ENCODE measurements around the gene MED14.

The MED14 gene

DNA sequence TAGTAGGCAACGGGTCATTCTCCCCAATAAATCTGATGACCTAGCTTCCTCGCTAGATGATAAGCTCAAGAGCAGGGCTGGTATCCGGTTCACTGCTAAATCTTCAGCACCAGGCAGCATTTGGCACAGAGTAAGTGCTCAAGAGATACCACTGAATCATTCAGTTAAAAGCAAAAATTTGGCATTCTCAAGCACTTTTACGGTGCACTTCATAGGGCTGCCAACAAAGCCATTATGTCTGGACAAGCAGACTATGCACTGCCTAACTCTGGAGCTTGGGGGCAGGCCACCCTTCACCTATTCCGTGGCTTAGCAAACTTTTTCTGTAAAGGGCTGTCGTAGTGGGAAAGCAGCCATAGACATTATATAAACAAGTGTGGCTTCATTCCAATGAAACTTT is 64.2 kb downstream of the MED14 start:
- in situ Hi-C loops (cut with HindIII; ENCODE audit: low sequenced_read_pairs), result loop anchor here (25.0 kb wide), 1 partner anchor 441 kb away; no protein-coding TSS in a partner anchor

DNA sequence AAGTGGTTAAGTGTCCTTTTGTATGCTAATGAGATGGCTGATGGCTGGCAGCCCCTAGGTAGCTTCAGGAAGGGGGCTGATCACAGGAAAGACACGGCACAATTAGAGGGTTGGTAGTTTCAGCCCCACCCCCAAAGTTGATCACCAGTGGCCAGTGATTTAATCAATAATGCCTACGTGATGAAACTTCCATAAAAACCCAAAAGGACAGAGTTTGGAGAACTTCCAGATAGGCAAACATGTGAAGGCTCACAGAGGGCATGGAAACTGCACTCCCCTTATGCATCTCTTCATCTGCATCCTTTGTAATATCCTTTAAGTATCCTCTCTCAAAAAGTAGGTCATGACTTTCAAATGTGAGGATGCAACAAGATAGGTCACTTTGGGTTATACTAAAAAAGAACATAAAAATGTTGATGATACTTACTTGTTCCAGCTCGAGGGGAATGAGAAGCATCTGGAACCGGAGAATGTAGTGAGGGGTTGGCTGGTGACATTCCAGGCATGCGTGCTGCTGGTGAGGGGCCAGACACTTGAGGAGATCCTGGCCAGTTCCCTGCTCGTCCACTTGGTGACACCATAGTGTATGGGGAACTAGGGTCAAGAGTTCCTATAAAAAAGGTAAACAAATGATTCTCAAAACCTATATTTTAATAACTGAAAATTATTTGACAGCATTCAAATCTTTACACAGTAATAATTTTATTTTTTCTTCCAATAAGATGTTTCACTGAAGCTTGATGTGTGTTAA is 71.3 kb downstream of the MED14 start:
- in situ Hi-C loops (cut with HindIII; ENCODE audit: low sequenced_read_pairs), result loop anchor here (5.0 to 25.0 kb wide), 3 partner anchors 48 to 448 kb away; no protein-coding TSS in a partner anchor

- in situ Hi-C loops (cut with HindIII; ENCODE audit: low sequenced_read_pairs), result loop anchor here (5.0 to 25.0 kb wide), 3 partner anchors 49 to 449 kb away; no protein-coding TSS in a partner anchor
Measured at GRCh38 chrX:40663078-40663740, 72.1 kb downstream of the MED14 start.

DNA sequence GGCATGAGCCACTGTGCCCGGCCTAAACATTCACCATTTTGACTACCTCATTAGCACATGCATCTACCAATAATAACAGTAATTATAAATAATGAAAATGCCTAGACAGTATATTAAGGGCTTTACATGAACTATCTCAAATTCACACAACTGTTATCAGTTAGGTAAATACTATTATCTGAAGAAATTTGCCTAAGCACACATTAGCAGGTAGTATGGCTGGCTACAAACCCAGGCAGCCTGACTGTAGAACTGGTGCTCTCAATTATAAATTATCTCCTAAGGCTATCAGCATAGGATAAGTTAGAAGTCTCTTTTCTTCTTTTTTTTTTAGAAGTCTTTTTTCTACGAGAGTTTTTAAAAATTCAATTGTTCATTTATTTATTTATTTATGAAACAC is 73.9 kb downstream of the MED14 start:
- in situ Hi-C loops (cut with HindIII; ENCODE audit: low sequenced_read_pairs), result loop anchor here (5.0 to 25.0 kb wide), 3 partner anchors 51 to 451 kb away; no protein-coding TSS in a partner anchor

GRCh38 chrX:40660381-40660780 is 75.0 kb downstream of the MED14 start:
- in situ Hi-C loops (cut with HindIII; ENCODE audit: low sequenced_read_pairs), result loop anchor here (5.0 to 25.0 kb wide), 3 partner anchors 52 to 452 kb away; no protein-coding TSS in a partner anchor

GRCh38 chrX:40653535-40653934 is 81.8 kb downstream of the MED14 start:
- in situ Hi-C loops (cut with HindIII; ENCODE audit: low sequenced_read_pairs), result loop anchor here (25.0 kb wide), 1 partner anchor 459 kb away; no protein-coding TSS in a partner anchor

DNA sequence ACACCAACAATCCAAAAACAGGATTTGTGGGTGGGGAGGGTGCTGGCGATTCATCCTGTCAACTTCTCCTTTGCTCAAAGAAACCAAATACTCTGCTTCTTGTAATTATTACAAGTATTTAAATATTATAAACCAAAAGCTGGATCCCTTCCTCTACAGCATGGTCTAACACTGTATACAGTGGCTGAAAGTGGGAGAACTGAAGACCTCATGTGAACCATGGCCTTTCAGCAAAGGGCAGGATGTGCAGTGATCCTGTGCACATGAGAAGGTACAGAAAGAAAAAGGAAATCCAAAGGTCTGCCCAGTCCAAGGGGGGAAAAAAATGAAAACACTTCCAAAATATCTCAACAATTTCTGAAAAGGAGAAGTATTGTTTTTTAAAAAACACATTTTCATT is 82.7 kb downstream of the MED14 start:
- in situ Hi-C loops (cut with HindIII; ENCODE audit: low sequenced_read_pairs), result loop anchor here (25.0 kb wide), 1 partner anchor 460 kb away; no protein-coding TSS in a partner anchor

DNA sequence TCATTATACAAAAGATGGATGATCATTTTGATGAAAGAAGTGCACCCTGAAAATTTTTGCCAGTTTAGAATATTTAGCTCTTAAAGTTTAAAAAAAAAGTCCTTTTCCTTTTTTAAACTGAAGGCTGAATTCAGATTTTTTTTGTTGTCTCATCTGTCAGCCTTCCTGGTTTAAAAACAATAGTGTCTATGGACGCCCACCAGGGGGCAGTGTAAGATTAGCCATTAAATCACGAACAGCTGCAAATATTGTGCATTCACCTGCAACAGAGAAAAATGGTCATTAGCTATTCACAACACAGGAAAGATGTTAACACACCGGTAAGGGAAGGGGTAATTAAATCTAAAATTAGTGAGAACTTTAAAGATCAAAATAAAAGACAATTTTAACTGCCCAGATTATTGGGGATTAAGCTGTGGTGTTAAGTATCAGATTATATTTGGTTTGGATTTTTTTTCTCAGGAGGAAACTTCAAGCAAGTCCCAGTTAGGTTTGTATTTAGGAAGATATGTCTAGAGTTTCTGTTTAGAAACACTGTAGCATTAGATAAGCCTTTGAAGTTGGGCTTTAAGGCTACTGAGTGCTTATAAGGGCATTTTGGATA is 83.6 kb downstream of the MED14 start:
- in situ Hi-C loops (cut with HindIII; ENCODE audit: low sequenced_read_pairs), result loop anchor here (25.0 kb wide), 1 partner anchor 461 kb away; no protein-coding TSS in a partner anchor

GRCh38 chrX:40647307-40648197 is 87.8 kb downstream of the MED14 start, which contains the start of gene CXorf38:
TSS of gene CXorf38 (minus strand) at chrX:40647561. CDS start at chrX:40647520, 41 bp downstream.
- in situ Hi-C loops (cut with HindIII; ENCODE audit: low sequenced_read_pairs), result no loop called here

GRCh38 chrX:40646489-40647306 is 88.6 kb downstream of the MED14 start:
- in situ Hi-C loops (cut with HindIII; ENCODE audit: low sequenced_read_pairs), result no loop called here

DNA sequence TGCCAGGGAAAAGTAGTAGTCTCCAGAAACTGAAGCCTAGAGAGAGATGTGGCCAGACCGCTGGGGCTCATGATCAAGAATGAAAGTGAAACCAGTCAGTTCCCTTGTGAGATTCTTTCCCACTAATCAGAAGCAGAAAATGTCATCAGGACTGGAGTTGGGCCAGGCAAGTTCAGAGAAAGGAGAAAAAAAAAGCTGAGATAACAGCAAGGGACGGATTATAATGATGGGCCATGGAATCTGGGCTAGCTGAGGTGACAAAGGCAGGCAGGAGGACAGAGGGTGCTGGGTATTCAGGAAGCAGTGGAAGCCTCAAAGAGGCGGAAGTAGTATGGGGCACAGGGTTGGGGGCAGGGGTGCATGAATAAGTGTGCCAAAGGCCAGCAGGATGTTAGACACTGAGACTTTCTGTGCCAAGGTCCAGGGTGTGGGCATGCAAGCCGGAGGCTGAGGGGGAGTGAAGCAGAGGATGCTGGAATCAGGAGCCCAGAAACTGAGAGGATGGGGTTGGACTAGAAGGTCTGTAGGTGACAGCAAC is 90.5 kb downstream of the MED14 start:
- in situ Hi-C loops (cut with HindIII; ENCODE audit: low sequenced_read_pairs), result no loop called here

DNA sequence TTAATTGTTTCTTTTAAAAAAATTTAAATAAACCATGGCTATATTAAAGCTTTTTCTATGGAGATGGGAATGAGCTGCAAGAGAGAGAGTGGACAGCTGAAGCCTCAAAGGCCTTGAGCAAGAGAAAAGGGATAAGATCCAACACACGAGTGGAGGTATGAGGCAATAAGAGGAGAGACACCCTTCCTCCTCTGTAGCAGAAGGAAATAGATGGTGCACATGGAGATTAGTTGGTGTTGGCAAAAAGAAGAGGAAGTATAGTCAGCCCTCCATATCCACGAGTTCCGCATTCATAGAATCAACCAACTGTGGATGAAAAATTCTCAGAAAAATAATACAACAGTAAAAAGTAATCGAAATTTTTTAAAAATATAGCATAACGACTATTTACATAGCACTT is 91.2 kb downstream of the MED14 start:
- in situ Hi-C loops (cut with HindIII; ENCODE audit: low sequenced_read_pairs), result no loop called here

DNA sequence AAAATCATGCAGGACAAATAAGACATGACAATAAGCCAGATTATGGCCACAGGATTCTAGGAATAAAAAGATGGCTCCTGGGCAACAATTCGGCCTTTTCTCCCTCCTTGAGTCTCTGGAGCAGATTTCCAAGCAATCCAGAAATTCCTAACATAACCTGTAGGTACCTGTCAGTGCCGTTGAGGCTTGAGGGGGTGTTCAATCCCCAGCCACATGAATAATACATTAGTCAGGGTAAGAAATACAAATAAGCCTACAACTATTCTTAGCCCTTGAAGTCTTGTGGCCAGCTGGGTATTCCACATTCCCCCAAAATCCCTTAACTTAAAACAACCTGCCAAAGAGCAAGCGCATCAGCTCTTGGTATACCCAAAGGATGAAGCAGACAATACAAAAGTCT is 97.7 kb downstream of the MED14 start:
- in situ Hi-C loops (cut with HindIII; ENCODE audit: low sequenced_read_pairs), result no loop called here

- in situ Hi-C loops (cut with HindIII; ENCODE audit: low sequenced_read_pairs), result no loop called here
Measured at GRCh38 chrX:40632199-40632598, 103.1 kb downstream of the MED14 start.

DNA sequence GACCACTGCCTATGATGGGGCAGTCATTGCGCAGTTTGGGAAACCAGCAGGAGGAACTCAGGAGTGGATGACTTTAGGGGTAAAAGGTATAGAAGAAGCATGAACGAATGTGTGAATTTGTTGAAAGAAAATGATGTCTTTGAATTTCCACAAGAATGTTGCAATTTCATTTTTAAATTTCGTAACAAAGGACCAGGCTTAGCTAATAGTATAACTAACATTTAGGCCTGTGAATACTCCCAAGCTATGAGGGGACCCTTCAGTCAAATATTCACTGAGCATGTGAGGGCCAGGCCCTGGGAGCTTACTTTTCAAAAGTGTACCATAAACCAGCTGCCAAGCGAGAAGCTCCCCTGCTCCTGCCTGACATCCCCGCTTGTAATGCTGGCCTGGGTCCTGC is 106.8 kb downstream of the MED14 start:
- in situ Hi-C loops (cut with HindIII; ENCODE audit: low sequenced_read_pairs), result no loop called here

GRCh38 chrX:40625294-40625693 is 110.0 kb downstream of the MED14 start:
- in situ Hi-C loops (cut with HindIII; ENCODE audit: low sequenced_read_pairs), result no loop called here

DNA sequence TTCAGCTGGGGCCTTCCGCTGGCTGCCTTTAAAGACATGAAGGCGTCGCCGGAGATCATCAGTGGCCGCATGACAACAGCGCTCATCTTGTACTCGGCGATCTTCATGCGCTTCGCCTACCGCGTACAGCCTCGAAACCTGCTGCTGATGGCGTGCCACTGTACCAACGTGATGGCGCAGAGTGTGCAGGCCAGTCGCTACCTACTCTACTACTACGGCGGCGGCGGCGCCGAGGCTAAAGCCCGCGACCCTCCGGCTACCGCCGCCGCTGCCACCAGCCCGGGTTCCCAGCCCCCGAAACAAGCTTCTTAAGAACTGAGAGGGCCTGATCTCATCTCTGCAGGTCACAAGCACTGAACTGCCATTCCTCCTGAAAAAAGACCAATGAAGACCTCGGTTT is 111.7 kb downstream of the MED14 start:
- in situ Hi-C loops (cut with HindIII; ENCODE audit: low sequenced_read_pairs), result no loop called here

GRCh38 chrX:40623139-40623536 is 112.2 kb downstream of the MED14 start, which contains the start of gene MPC1L:
TSS of gene MPC1L (plus strand) at chrX:40623428. CDS start at chrX:40623566, 138 bp downstream.
- in situ Hi-C loops (cut with HindIII; ENCODE audit: low sequenced_read_pairs), result no loop called here

DNA sequence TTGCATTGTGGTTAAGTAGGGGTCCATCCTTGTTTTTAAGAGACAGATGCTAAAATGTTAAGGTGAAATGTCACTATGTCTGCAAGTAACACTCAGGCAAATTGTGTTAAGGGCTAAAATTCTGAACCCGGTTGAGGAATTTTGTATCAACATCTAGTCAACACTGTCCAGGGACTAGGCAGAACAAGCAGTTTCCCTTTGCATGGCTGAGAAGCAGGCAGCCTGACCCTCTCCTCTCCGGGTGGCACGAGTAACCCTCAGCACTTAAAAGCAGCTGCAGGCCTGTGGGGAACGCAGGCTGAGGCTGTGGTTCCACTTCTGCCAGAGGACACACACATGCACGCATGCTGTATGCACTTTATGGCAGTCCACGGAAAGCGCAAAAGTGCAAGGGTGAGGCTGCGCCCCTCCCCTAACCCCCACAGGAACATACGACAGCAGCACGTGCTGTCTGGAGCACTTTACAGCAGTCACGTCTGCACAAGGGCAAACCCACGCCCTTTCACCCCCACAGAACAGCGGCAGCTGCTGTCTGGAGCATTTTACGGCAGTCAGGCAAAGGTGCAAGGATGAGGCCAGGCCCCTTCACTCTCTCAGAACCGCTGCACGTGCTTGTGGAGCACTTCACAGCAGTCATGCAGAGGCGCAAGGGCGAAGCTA is 112.7 kb downstream of the MED14 start:
- in situ Hi-C loops (cut with HindIII; ENCODE audit: low sequenced_read_pairs), result no loop called here
